GM12801 (cell line): ENCODE results near the gene PHTF2.

Experiments used
- TF ChIP-seq, protein P1 (sequence below): IDR thresholded peaks from one replicate; pipeline ENCODE4 v1.5.1; 2011; ENCODE audit warnings: control low read depth; ENCODE audit not compliant: insufficient read length; ENCODE audit errors: extremely low read depth

The PHTF2 gene

DNA sequence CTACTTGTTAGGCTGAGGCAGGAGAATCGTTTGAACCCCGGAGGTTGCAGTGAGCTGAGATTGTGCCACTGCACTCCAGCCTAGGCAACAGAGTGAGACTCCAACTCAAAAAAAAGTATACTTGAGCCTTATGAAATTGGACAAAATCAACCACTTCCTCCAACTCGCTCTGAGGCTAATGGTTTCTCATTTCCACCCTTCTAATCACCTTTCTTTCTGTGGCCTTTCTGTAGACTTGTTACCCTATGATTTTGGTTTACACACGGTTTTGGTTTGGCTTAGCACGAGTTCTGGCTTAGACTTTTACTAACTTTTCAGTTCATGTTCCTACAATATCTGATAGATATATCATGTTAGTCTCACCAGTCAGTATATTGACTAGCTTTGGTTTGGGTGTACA, 152.0 kb downstream of the PHTF2 start:
- TF ChIP-seq, protein P1, sequence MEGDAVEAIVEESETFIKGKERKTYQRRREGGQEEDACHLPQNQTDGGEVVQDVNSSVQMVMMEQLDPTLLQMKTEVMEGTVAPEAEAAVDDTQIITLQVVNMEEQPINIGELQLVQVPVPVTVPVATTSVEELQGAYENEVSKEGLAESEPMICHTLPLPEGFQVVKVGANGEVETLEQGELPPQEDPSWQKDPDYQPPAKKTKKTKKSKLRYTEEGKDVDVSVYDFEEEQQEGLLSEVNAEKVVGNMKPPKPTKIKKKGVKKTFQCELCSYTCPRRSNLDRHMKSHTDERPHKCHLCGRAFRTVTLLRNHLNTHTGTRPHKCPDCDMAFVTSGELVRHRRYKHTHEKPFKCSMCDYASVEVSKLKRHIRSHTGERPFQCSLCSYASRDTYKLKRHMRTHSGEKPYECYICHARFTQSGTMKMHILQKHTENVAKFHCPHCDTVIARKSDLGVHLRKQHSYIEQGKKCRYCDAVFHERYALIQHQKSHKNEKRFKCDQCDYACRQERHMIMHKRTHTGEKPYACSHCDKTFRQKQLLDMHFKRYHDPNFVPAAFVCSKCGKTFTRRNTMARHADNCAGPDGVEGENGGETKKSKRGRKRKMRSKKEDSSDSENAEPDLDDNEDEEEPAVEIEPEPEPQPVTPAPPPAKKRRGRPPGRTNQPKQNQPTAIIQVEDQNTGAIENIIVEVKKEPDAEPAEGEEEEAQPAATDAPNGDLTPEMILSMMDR: no peak

DNA sequence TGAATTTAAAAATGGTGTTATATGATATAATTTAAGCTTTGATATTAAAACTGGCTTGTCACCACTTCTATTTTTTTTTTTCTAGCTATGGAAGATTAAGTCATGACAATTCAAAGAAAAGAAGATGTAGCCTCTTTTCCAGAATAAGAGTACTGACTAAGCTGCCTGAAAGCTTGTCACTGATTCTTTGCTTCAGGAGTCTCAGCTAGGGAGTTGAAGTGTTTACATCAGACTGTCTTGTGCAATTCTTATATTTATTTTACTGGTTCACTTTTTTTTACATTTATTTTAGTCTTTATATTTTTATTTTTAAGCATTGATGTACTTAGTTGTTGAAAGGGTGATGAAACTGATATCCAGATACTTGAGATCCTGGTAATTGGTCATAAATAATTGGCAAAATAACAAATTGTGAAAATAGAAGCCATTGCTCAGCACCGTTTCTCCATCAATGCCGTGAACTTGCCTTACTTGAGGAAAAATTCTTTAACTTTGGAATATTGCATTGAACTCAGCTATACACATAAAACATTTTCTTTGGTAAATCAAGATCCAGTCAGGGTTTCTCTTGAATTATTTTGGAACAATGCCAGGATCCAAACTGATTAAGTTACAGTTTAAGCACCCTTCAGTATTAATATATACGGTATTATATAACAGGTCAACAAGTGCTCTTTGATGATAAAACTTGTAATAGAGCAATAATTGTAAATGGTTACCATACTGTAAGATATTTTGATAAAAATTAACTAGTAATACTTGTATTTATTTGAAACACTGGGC, 156.4 kb downstream of the PHTF2 start:
- TF ChIP-seq, protein P1: no peak

DNA sequence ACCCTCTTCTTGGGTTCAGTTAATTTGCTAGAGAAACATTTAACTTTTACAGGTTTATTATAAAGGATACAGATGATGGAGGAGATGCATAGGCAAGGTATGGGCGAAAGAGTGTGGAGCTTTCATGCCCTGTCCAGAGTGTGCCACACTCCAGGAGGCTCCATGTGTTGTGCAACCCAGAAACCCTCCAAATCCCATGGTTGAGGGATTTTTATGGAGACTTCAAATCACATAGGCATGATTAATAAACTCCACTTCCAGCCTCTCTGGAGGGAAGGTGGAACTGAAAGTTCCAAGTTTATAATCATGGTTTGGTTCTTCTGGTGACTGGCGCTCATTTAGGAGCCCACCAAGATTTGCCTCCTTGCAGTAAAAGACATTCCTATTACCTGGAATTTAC, 159.9 kb downstream of the PHTF2 start:
- TF ChIP-seq, protein P1: no peak

DNA sequence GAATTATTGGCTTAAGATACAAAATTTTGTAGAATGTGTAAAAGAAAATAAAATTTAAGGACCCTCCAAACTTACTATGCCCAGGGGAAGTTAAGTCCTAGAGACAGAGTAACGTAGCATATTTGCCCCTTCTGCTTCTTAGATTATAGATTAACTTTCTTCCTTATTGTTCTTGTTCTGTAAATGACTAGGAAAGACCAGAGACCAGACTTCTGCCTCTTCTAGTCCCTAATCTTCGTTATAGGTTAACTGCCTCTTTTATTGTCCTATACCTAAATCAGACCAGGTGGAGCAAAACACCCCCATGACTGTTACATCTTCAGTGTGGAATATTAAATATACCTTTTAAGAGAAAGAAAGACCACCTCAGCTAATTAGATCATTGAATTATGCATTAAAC, 160.5 kb downstream of the PHTF2 start:
- TF ChIP-seq, protein P1: no peak

DNA sequence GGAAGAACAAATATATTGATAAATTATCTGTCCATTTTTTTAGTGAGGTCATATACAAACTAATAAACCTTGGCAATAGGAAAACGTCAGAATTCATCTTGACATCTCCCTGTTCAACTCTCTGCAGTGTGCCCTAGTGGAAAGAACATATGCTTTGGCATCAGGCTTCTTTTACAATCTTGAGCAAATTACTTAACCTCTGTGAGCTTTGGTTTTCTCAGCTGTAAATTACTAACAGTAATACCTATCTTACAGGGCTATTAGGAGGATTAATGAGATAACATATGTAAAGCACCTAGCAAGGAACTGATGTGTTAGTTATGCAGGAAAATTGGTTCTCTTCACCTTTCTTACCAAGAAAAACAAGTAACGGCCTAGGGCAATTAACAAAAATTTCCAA, 161.8 kb downstream of the PHTF2 start:
- TF ChIP-seq, protein P1: no peak

DNA sequence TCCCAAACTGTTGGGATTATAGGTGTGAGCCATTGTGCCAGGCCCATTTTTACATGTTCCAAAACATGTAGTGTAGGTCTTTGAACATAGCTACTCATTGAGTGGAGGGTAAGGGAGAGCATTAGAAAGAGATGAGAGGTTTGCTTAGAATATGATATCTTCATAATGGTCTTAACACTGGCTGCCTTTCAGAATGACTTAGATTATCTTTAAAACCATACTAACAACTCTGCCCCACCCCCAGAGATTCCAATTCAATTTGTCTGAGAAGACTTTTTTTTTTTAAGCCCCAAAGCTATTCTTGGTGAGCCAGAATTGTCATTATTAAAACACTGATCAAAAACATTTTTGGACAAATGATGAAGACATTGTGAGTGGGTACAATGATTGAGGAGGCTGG, 168.9 kb downstream of the PHTF2 start:
- TF ChIP-seq, protein P1: no peak

DNA sequence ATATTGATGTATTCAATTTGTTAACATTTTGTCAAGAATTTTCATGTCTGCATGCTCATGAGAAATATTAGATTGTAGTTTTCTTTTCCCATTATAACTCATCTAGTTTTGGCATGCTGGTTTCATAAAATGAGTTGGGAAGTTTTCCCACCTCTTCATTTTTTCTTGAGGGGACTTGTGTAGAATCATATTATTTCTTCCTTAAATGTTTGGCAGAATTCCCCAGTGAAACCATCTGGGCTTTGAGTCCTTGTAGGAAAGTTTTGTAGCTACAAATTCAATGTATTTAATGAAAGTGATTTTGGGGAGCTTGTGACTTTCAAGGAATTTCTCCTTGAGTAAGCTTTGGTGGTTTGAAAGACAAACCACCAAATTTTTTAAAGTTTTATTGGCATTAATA, 173.2 kb downstream of the PHTF2 start:
- TF ChIP-seq, protein P1: no peak
